Measurements from ENCODE around the gene CNPPD1.
A peak's percentile ranks its signal among the peaks of the same experiment; 100 is the strongest.

CNPPD1 gene

DNA sequence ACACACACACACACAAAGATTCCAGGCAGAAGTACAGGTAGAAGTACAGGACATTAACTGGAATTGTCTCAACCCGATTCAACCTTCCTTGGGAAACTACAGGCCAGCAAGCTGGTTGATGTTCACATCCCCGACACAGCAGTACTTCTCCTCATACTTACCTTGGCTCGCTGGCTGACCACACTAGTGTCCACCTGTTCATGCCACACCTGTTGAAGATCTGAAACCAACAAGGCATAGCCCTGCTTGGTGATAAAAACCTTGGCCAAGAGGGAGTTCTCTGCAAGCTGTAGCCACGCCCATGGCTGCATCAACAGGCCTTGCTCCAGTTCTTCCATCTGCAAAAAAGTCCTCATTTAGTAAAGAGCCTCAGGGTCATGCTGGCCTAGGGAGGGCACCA, 18.7 kb downstream of the CNPPD1 start:
- DNase-seq, result peak; percentile 14

DNA sequence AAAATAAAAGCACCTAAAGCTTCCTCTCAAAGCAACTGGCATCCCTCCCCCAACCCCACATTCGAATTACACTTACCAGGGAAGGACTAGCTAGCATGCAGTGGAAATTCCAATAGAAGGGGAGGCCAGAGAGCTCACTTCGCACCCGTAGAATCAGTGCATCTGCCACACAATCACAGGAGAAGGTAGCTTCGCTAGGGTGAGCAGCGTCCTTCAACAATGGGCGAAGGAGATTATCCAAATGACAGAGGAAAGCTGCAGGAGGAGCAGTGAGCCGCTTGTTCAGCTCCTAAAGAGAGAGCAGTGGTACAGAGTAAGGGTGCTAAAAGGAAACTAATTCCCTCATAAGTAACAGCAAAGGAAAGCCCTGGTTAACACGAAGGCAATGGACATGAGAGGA, 19.3 kb downstream of the CNPPD1 start:
- DNase-seq, result no peak

DNA sequence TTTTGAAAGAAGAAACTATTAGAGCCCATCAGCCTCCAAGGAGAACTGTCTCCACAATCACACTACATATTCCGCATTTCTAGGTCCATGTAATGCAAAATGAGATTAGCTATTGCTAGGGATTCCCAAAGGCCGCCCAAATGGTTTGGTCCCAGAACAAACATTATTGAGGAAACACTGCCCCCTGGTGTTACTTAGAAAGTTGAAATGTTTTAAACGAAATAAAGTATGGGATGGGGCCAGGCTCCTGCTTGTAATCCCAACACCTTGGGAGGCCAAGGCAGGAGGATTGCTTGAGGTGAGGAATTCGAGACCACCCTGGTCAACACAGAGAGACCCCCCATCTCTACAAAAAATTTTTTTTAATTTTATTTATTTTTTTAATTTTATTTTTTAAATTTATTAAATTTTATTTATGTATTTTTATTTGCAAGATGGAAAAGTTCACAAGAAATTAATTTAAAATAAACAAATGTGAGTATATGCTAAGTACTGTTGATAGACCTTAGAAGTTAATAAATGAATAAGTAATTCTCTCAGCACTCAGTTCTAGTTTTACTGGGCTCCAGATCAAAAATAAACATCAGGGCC, 21.6 kb downstream of the CNPPD1 start:
- peak; percentile 90 for DNase-seq

DNA sequence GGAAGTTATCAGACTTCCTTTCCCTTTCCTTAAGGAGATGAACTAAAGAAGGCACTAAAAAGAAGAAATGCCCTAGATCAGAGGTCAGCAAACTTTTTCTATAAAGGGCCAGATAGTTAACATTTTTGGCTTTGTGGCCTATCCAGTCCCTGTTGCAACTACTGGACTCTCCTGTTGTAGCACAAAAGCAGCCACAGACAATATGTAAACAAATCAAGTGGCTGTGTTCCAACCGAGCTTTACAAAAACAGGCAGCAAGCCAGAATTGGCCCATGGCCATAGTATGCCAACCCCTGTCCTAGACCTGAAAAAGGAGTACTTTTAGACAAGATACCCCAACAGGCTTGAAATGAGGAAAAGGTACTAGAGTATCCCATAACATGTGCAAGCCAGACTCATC, 27.1 kb downstream of the CNPPD1 start:
- no peak for DNase-seq

DNA sequence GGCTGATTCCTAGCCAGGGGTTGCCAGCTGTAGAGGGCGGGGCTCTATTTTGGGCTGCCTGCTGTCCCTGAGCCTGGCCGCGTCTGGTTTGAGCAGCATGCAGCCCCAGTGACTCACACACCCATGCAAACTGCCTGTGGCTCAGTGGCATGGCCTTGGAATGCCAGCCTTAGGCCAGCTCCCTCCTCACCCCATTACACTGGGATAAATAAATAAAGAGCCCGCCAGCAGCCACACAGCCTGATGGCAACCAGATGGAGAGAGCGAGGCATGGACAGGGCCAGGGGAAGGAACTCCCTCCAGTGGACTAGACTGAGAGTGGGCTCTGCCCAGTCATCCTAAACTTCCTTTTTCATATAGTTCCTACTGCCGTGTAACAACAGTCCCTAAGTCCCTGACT, 34.4 kb downstream of the CNPPD1 start:
- no peak for DNase-seq

DNA sequence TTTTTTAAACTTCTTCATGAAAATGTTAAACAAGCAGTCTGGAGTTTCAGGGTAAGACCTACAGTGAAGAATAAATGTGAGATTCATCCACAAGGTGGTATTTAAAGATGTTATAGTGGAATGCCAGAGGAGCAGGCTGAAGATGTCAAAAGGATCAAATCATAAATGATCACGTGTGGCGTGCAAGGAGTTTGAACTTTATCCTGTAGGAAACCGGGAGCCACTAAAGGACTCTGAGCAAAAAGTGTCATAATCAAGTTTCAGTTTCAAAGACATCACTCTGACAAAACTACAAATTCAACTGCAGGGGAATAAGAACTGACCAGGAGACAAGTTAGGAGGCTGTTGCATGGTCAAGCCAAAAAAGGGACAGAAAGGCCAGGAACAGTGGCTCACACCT, 36.0 kb downstream of the CNPPD1 start:
- no peak for DNase-seq

DNA sequence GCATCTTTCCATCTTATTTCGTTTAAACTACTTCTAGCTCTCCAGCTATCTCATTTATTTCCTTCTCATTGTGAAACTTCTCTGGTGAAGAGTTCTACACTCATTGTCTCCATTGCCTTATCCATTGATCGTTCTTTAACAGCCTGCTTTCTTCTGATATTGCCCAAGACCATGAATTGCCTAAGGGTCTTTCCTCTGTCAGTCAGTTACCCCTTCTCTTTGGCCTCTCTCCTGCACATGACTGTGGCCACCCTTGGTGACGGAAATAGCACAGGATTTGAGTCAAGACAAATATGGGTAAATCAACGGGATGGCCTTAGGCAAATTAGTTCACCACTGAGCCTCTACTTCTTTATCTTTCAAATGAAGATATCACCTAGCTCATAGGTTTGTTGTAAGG, 42.7 kb downstream of the CNPPD1 start:
- peak; percentile 59 for DNase-seq

DNA sequence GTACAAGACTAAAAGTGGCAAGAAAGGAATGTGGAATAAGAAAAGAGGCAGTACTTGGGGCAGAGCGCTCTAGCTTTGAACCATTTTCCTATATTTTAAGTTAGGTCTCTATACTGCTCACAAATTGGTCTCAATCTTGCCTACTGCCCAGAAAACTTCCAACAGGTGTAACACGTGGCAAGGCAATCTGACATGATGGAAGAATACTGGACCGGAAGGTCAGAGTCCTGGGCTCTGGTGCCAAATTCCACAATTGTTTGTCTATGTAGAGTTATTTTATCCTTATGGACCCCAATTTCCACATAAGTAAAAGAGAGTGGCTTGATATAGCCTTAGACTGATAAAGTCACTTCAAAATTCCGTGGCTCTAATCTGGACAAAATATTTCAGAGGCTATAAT, 45.0 kb downstream of the CNPPD1 start:
- no peak for DNase-seq

DNA sequence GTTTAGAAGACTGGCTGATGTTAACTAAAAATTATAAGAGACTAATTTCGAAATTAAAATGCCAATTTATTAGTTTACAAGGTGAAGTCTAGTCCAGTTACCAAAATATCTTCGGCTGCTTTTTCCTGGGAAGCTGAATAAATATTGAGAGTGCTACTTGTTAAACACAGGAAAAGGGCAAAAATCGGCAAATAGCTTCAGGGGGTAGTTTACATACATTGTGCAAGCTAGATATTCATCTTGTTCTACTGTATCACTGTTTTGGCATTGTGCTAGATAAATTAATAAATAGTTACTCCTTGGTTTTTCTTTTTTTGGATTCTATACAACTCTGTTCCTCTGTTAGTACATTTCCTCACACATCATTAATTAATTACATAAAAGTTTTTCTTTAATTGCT, 45.4 kb downstream of the CNPPD1 start:
- DNase-seq, result no peak

DNA sequence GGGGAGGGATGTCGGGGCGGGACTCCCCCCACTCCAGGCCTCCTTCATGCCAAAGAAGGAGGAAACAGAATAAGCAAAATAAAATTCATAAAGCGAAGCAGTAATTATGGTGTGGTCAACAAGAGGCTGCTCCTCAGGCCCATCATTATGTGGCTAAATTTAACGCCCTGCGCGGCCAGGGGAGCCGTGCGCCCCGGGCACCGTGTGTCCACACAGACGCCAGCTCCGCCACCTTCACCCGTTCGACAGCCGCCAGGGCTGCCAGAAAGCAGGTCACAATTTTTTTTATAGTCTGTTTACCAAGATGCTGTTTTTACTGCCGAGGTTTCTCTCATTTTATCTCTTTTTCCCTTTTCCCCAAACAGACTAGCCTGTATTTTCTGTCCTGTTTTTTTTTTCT, 47.1 kb downstream of the CNPPD1 start:
- DNase-seq, result no peak

DNA sequence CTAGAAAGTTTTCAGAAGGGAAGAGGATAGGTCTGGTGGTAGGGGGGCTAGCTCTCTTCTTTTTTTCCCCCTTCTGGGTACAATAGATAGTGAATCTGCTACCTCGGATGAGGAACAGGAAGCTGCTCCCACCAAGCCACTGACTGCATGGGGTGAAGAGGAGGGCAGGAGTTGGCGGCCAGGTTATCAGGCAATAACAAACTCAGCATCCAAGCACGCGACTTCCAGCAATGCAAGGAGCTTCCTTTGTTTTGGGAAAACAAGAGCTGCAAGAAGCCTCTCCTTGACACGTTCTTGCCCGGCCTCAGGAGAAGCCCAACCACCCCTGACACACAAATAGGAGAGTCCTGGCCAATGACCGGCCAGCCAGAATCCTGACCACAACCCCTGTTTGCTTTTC, 48.3 kb downstream of the CNPPD1 start:
- DNase-seq, result peak; percentile 81

DNA sequence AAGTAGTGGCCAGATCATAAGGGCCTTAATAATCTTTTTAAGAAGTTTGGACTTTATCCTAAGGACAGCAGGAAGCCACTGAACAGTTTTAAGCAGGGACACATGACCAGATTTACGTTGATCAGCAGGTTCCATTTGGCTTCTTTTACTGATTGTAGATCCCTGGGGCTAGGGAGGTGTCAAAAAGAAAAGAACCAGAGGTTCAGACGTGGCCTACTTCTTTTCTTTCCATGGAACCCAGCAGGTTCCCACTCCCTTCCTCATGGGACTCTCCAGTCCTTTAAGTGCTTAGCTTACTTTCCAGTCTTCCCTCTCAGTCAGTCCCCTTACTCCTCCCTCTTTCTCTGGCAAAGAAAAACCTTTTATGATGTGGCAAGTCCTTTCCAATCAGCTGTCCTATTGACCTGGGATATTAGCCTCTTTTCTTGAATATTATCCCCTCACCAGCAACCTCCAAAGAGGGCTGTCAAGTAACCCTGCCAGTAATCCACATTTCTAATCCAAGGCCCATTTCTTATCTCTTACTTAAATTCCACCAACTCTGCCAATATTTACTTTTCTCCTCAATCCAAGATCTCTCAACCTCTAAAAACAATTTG, 49.6 kb downstream of the CNPPD1 start:
- DNase-seq, result no peak

DNA sequence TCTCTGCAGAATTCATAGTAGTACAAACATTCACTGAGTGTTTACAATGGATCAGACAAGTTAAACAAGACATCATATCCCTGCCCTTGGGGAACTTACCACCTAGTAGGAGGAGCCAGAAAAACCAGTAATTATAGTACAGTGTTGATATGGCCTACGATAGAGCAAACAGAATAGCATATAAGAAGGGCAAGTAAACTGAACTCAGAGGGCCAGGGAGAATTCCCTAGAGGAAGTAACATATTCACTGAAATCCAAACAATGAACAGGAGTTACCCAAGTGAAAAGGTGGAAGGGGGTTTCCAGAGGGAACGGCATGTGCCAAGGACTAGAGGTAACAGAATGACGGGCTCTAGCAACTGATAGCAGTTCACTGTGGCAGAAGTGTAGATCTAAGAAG, 50.2 kb downstream of the CNPPD1 start:
- no peak for DNase-seq

DNA sequence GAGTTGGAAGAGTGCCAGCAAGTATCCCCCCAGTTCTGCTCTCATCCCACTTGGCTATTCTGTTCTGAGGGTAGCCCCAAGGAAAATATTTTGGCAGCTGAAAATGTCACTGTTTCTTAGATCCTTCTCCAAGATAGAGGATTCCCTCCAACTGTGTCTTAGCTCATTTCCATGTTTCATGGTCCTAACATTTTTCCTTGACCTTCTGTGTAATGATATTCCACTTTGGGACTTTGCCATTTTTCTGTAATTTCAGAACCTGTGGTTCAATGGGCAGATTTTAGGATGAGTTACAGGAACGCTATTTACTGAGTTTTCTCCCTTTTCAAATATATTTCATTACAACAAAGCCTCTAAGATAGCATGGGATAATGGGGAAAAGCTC, 50.8 kb downstream of the CNPPD1 start:
- no peak for DNase-seq

DNA sequence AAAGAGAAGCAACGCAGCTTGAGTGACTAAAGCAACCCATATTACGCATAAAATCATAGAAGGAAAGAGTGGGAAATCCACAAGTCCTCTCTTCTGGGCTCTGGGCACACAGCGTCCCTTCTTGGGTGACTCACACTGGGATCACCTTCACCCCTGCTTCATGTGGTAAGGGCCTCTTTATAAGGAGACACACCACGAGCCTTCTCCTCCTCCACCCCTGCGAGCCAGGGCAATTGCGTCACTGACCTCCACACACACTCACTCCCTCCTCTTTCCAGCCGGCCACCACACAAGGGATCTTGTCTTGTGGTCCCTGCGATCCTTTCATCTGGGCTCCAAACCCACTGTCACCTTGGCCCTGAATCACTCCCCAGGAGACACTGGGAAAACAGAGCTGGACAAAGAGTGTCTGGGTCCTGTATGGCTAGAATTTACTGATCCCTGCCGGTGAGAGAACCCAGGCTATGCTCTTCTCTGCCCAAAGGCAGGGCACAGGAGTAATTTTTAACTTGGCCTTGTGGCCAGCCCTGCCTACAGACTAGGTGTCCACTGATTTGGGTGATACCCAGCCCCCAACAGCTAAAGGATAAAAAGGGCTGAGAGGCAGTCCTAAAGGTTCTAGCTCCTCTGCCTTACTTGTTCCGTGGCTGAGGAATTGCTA, 51.4 kb downstream of the CNPPD1 start:
- peak; percentile 68 for DNase-seq

DNA sequence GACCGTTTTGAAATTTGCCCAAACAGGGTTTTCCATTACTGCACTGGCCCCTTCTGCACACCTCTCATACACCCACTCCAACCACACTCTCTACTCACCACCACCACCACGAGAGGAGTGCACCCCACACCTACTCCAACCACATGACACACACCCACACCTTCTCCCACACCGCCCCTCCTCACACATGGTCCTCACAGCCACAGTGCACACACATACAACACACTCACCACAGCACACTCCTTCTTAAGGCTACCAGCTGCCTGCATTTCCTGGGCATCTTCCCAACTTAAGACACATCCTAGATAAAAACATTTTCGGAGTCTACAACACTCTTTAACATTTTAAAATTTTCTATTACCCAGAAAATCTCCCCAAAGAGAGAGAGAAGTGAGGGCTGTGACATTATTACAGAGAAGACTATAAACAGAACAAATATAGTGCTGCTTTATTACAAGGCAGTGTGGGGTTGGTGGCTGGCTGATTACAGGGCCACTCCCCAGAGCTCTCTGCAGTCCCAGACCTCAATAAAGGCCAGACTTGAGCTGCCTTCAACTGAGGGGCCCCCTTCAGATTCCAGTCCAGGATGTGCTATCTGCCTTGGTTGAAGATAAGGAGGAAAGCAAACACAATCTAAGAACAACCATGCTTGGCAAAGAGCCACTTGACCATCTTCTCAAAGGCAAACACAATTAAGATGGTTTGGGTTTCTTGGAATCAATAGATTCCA, 52.2 kb downstream of the CNPPD1 start:
- peak; percentile 91 for DNase-seq

DNA sequence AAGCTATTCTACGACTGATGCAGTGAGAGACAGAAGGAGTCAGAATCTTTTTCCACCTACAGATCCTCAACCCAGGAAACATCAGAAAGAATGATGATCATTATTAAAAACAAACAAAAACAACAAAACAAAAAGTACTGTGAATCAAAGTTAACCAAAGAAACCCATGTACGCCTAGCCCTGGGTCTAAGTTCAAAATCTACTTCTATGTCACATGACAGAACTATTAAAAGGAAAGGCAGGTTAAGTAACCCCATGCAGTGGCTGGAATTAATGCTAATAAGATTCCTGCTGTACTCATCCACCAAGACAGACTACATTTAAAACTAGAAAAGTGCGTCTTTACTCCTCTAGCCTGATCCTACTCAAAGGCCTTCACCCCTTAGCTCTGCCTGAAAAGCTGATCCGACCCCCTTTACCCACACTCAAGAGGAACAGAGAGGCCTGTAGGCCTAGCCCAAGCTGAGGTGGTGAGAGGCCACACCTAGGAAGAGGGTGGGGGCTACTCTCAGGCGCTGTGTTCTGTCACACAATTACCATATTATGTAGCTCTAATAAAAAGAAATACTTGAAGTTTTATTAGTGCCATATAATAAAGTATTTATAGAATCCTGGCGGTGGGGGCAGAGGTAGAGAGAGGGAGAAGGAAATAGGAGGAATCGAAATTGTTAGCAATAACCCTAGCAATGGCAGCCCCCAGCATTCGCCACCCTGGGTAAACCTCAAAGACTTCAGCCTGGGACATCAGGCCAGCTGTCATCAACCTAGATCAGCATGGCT, 53.2 kb downstream of the CNPPD1 start:
- no peak for DNase-seq

DNA sequence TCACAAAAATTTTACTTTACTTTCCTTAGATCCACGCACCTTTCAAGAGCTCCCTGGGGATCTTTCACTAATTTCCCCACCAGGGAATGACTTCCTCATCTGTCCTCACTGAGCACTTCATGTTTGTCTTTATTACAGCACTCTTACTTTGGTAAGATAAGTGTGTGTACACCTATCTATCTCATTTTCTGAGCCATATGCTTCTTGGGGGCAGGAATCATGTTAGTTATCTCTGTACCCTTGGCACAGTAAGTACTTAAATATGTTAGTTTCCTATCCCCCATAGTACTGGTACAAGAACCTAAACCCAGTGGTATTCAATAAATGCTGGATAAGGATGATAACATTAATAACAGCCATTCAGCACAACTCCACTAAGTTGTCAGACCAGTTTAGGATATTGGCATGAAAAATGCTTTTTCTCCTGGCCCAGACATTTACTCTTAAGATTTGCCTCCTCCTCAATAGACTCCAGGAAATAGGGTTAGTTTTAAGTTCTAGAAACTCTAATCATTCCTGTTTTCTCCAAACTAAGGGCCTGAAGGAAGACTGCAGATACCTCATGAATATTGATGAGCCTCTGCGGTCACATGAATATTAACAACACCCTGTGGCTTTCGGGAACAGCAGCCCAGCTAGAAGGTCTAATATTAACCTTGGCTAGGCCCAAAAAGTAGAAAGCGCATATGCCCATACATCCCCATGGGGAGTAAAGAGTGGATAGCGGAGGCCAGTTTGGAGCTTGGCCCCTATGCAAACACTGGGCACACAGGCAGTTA, 54.3 kb downstream of the CNPPD1 start:
- peak; percentile 42 for DNase-seq
